CD8-positive, alpha-beta memory T cell (primary cell): ENCODE data around the gene ADO. TPM values are rescaled to one million over a fixed set of nuclear protein-coding genes. Genes with fewer than 3 reads are reported as not detected.

Experiments
- CTCF ChIA-PET: fragments of 350-600 bp; sonication (Branson Sonifier 250); formaldehyde crosslinking; loops from one replicate; lab custom pipeline; 2021; ENCODE audit warnings: antibody characterized with exemption; lab: Charles Lee
- POLR2A ChIA-PET: fragments of 350-600 bp; sonication (Branson Sonifier 250); formaldehyde crosslinking; loops from one replicate; lab custom pipeline; 2021; ENCODE audit warnings: antibody characterized with exemption; lab: Charles Lee
- DNase-seq, 5 donors: peaks; one replicate each; pipeline versions ENCODE4 v3.0.0 to v3.0.0-alpha.2; 2020 to 2022; ENCODE audit warnings: mixed read lengths in 1 of 5
- H3K27ac ChIP-seq: one replicate; pipeline ENCODE4 v1.7.0; 2013; ENCODE audit warnings: low read depth, mild to moderate bottlenecking, low read length, moderate library complexity
- H3K27me3 ChIP-seq: 2 replicates; pipeline ENCODE4 v1.7.0; 2013; ENCODE audit warnings: low read length, mild to moderate bottlenecking; ENCODE audit not compliant: insufficient read depth, poor library complexity, severe bottlenecking
- H3K36me3 ChIP-seq: 2 replicates; pipeline ENCODE4 v1.7.0; 2013; ENCODE audit warnings: mild to moderate bottlenecking, low read length, moderate library complexity; ENCODE audit not compliant: insufficient read depth
- H3K4me1 ChIP-seq: 2 replicates; pipeline ENCODE4 v1.7.0; 2013; ENCODE audit warnings: mild to moderate bottlenecking, low read length, moderate library complexity; ENCODE audit not compliant: insufficient read depth
- H3K4me3 ChIP-seq: 2 replicates; pipeline ENCODE4 v1.7.0; 2013; ENCODE audit warnings: mild to moderate bottlenecking, low read length
- H3K9me3 ChIP-seq: 2 replicates; pipeline ENCODE4 v1.7.0; 2013; ENCODE audit warnings: mild to moderate bottlenecking, low read length
- H3K27ac Mint-ChIP-seq, 8 donors: one replicate each; pipeline ENCODE4 v1.8.0; 2020 to 2021; ENCODE audit warnings: mixed read lengths in 8 of 8, mild to moderate bottlenecking in 6 of 8, inconsistent platforms in 3 of 8, moderate library complexity in 3 of 8
- H3K27me3 Mint-ChIP-seq, 2 donors: one replicate each; pipeline ENCODE4 v1.8.0; 2020 to 2021; ENCODE audit warnings: mixed read lengths in 2 of 2, mild to moderate bottlenecking in 1 of 2, moderate library complexity in 1 of 2
- H3K36me3 Mint-ChIP-seq, 3 donors: one replicate each; pipeline ENCODE4 v1.8.0; 2020 to 2021; ENCODE audit warnings: mixed read lengths in 3 of 3, inconsistent platforms in 1 of 3, mild to moderate bottlenecking in 1 of 3
- H3K4me1 Mint-ChIP-seq, 3 donors: one replicate each; pipeline ENCODE4 v1.8.0; 2020 to 2021; ENCODE audit warnings: mixed read lengths in 3 of 3, inconsistent platforms in 1 of 3, mild to moderate bottlenecking in 1 of 3
- H3K4me3 Mint-ChIP-seq, 7 donors: one replicate each; pipeline ENCODE4 v1.8.0; 2020 to 2021; ENCODE audit warnings: mixed read lengths in 7 of 7, mild to moderate bottlenecking in 6 of 7, moderate library complexity in 4 of 7, inconsistent platforms in 2 of 7
- H3K9me3 Mint-ChIP-seq, 5 donors: one replicate each; pipeline ENCODE4 v1.8.0; 2020 to 2022; ENCODE audit warnings: mixed read lengths in 5 of 5, mild to moderate bottlenecking in 3 of 5, moderate library complexity in 2 of 5, inconsistent platforms in 1 of 5
- polyA plus RNA-seq: library from polyadenylated mRNA; unstranded; fragments of 300-500 nt; fragmentation: Illumina TruSeq; gene quantifications from one replicate; pipeline ENCODE4 v1.2.3, GENCODE V29; 2021
- total RNA-seq, 2 experiments: library from RNA; stranded (reverse); gene quantifications; one replicate each; pipeline ENCODE4 v1.2.3, GENCODE V29; 2021

Gene ADO
- total and polyA plus RNA-seq, 3 experiments from 2014 or later: 2.8 to 39.4 (median 38.4) TPM

- Histone ChIP-seq H3K9me3 (no peaks in the 10 kb centered on the region), H3K27ac (no peak overlapping the region), H3K4me1 (peaks cover 21% of the 10 kb centered on the region), H3K36me3 (no peaks in the 10 kb centered on the region), H3K4me3 (no peak overlapping the region), H3K27me3 (peaks cover 18% of the 10 kb centered on the region)
- peak overlapping the region in 1 of 8 donors; percentile 38 for H3K27ac Mint-ChIP-seq
- peaks cover 18 to 28% (median 24%) of the 10 kb centered on the region in 3 donors for H3K4me1 Mint-ChIP-seq
- H3K4me3 Mint-ChIP-seq: peak overlapping the region in 1 of 7 donors; percentile 35
- H3K27me3 Mint-ChIP-seq: peaks cover 24 to 39% of the 10 kb centered on the region in 2 donors
- H3K9me3 Mint-ChIP-seq: no peaks in the 10 kb centered on the region
- POLR2A ChIA-PET: no interaction called here
- CTCF ChIA-PET: interaction anchor here (1.0 kb wide), 1 partner anchor 210 kb away, joined by 3 read pairs; no protein-coding TSS in a partner anchor
- H3K36me3 Mint-ChIP-seq: peaks cover 0 to 15% (median 0%) of the 10 kb centered on the region in 3 donors
- no peak for DNase-seq
Observed at GRCh38 chr10:62820586-62820985, 16.1 kb downstream of the ADO start.

DNA sequence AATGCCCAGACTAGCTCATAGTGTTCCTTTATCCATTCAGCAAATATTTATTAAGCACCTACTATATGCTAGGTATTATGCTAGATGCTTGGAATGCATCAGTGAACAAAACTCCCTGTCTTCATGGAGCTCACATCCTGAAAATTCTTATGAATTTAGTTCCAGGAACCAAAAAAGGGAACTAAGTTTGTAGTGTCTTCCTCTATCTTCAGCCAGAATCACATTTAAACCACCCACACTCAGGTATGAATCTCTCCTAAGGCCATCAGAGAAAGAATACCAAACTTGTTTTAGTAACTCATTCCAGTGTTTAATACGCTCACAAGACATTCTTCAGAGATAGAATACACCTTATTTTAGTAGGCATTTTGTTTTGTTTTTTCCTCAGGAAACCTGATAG, 21.8 kb downstream of the ADO start:
- Mint-ChIP-seq H3K27me3 (peaks cover 0 to 4% of the 10 kb centered on the region in 2 donors), H3K36me3 (no peaks in the 10 kb centered on the region), H3K9me3 (no peaks in the 10 kb centered on the region), H3K4me3 (no peak overlapping the region), H3K4me1 (no peaks in the 10 kb centered on the region), H3K27ac (no peak overlapping the region)
- DNase-seq: no peak
- Histone ChIP-seq H3K36me3 (no peaks in the 10 kb centered on the region), H3K4me1 (no peaks in the 10 kb centered on the region), H3K27me3 (no peaks in the 10 kb centered on the region), H3K27ac (no peak overlapping the region), H3K4me3 (no peak overlapping the region), H3K9me3 (no peaks in the 10 kb centered on the region)
- POLR2A ChIA-PET: no interaction called here
- CTCF ChIA-PET: interaction anchor here (1.0 to 1.3 kb wide), 2 partner anchors 8 to 216 kb away, joined by 3 to 4 read pairs; no protein-coding TSS in a partner anchor

- DNase-seq: no peak
- ChIA-PET POLR2A (no interaction called here), CTCF (interaction anchor here (0.9 to 1.6 kb wide), 4 partner anchors 11 to 13 kb away, joined by 3 read pairs; partner anchors contain the start of gene EGR2)
- no peaks in the 10 kb centered on the region for H3K36me3 ChIP-seq
- Mint-ChIP-seq H3K27me3 (peaks cover 4 to 14% of the 10 kb centered on the region in 2 donors), H3K27ac (no peak overlapping the region), H3K36me3 (no peaks in the 10 kb centered on the region), H3K9me3 (no peaks in the 10 kb centered on the region), H3K4me3 (no peak overlapping the region), H3K4me1 (no peaks in the 10 kb centered on the region)
- H3K9me3 ChIP-seq: no peaks in the 10 kb centered on the region
- no peaks in the 10 kb centered on the region for H3K27me3 ChIP-seq
- no peak overlapping the region for H3K4me3 ChIP-seq
- H3K27ac ChIP-seq: no peak overlapping the region
- no peaks in the 10 kb centered on the region for H3K4me1 ChIP-seq
Observed at GRCh38 chr10:62829622-62830021, 25.1 kb downstream of the ADO start.

DNA sequence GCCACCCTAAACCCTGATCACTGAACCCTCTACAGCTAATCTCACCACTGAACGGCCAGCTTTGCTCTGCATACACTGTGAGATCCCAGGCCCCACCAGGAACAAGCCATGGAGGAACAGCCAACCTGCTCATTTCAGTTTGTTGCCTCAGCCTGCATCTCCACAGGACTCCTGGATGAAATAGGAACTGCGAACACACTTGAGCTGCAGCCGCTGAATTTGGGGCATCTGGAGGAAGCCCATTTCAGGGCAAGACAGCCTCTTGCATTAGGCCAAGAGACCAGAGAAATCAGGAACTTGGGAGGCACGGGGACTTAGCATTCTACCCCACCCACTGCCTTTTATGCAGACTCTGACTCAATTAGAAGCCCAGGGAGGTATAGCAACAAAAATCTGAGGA, 26.2 kb downstream of the ADO start:
- ChIA-PET CTCF (interaction anchor here (1.1 to 1.5 kb wide), 2 partner anchors 12 to 14 kb away, joined by 3 read pairs; partner anchors contain the start of gene EGR2), POLR2A (no interaction called here)
- no peaks in the 10 kb centered on the region for H3K27me3 ChIP-seq
- no peak overlapping the region for H3K27ac ChIP-seq
- Mint-ChIP-seq H3K27me3 (peaks cover 4 to 14% of the 10 kb centered on the region in 2 donors), H3K9me3 (no peaks in the 10 kb centered on the region), H3K27ac (no peak overlapping the region), H3K4me1 (no peaks in the 10 kb centered on the region), H3K4me3 (no peak overlapping the region), H3K36me3 (no peaks in the 10 kb centered on the region)
- H3K36me3 ChIP-seq: no peaks in the 10 kb centered on the region
- H3K4me3 ChIP-seq: no peak overlapping the region
- no peak for DNase-seq
- no peaks in the 10 kb centered on the region for H3K9me3 ChIP-seq
- H3K4me1 ChIP-seq: no peaks in the 10 kb centered on the region

DNA sequence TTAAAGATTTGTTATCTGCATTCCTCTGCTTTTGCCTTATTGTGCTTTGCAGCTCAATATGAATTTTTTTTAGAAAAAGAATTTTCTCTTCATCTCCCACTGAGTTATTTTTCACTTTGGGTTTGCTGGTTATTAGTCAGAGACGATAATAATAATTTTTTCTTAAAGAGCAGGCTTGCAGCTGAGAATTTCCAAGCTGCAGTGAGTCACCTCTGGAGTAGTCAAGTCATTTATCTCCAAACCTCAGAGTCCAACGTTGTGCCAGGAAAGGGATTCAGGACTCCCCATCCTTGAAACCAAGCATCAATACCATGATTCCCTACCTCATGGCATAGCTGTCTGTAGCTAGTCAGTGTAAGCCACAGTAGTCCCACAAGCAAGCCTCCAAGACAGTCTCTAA, 26.8 kb downstream of the ADO start:
- no peak overlapping the region for H3K27ac ChIP-seq
- H3K4me3 ChIP-seq: no peak overlapping the region
- H3K4me3 Mint-ChIP-seq: no peak overlapping the region
- H3K27me3 ChIP-seq: no peaks in the 10 kb centered on the region
- H3K36me3 ChIP-seq: no peaks in the 10 kb centered on the region
- H3K4me1 ChIP-seq: no peaks in the 10 kb centered on the region
- no peaks in the 10 kb centered on the region for H3K9me3 Mint-ChIP-seq
- no peak overlapping the region for H3K27ac Mint-ChIP-seq
- CTCF ChIA-PET: interaction anchor here (1.5 kb wide), 1 partner anchor 12 kb away, joined by 3 read pairs; no protein-coding TSS in a partner anchor
- DNase-seq: no peak
- no peaks in the 10 kb centered on the region for H3K36me3 Mint-ChIP-seq
- H3K4me1 Mint-ChIP-seq: no peaks in the 10 kb centered on the region
- POLR2A ChIA-PET: no interaction called here
- H3K9me3 ChIP-seq: no peaks in the 10 kb centered on the region
- peaks cover 4 to 14% of the 10 kb centered on the region in 2 donors for H3K27me3 Mint-ChIP-seq

- Mint-ChIP-seq H3K4me3 (no peak overlapping the region), H3K27ac (no peak overlapping the region), H3K9me3 (no peaks in the 10 kb centered on the region), H3K27me3 (peaks cover 0 to 6% of the 10 kb centered on the region in 2 donors), H3K36me3 (no peaks in the 10 kb centered on the region), H3K4me1 (no peaks in the 10 kb centered on the region)
- Histone ChIP-seq H3K4me1 (no peaks in the 10 kb centered on the region), H3K4me3 (no peak overlapping the region), H3K27me3 (no peaks in the 10 kb centered on the region), H3K9me3 (no peaks in the 10 kb centered on the region), H3K36me3 (no peaks in the 10 kb centered on the region), H3K27ac (no peak overlapping the region)
- ChIA-PET POLR2A (no interaction called here), CTCF (no interaction called here)
- no peak for DNase-seq
Observed at GRCh38 chr10:62839590-62839989, 35.1 kb downstream of the ADO start.

DNA sequence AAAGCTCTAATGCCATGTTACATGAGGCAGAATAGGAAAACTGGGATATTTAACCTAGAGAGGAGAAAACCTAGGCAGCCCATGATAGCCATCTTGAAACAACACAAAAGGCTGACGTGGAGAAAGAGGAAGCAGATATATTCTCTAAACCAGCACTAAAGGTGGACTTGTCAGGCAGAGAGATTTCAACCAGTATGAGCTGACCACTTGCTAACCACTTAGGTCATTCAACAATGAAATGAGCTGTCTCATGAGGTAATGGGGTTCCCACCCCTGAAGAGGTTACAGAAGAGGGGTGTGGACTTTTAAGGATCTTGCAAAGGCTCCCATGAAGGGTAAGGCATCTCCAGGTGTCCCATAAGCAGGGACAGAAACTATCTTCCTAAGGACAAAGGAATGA, 38.5 kb downstream of the ADO start:
- Histone ChIP-seq H3K27ac (no peak overlapping the region), H3K9me3 (no peaks in the 10 kb centered on the region), H3K36me3 (no peaks in the 10 kb centered on the region), H3K4me1 (no peaks in the 10 kb centered on the region), H3K4me3 (no peak overlapping the region), H3K27me3 (no peaks in the 10 kb centered on the region)
- Mint-ChIP-seq H3K4me1 (no peaks in the 10 kb centered on the region), H3K4me3 (no peak overlapping the region), H3K36me3 (peaks cover 0 to 16% (median 2%) of the 10 kb centered on the region in 3 donors), H3K27me3 (peaks cover 0 to 2% of the 10 kb centered on the region in 2 donors), H3K9me3 (peaks cover 9 to 16% (median 15%) of the 10 kb centered on the region in 5 donors), H3K27ac (no peak overlapping the region)
- CTCF ChIA-PET: interaction anchor here (0.7 to 0.9 kb wide), 2 partner anchors 13 to 14 kb away, joined by 3 read pairs; no protein-coding TSS in a partner anchor
- POLR2A ChIA-PET: no interaction called here
- DNase-seq: no peak

GRCh38 chr10:62843600-62843999, 39.1 kb downstream of the ADO start:
- Histone ChIP-seq H3K27ac (no peak overlapping the region), H3K4me3 (no peak overlapping the region), H3K9me3 (no peaks in the 10 kb centered on the region), H3K4me1 (no peaks in the 10 kb centered on the region), H3K27me3 (no peaks in the 10 kb centered on the region), H3K36me3 (no peaks in the 10 kb centered on the region)
- Mint-ChIP-seq H3K27me3 (peaks cover 0 to 2% of the 10 kb centered on the region in 2 donors), H3K27ac (no peak overlapping the region), H3K4me1 (no peaks in the 10 kb centered on the region), H3K9me3 (peaks cover 9 to 22% (median 21%) of the 10 kb centered on the region in 5 donors), H3K36me3 (peaks cover 0 to 22% (median 2%) of the 10 kb centered on the region in 3 donors), H3K4me3 (no peak overlapping the region)
- no peak for DNase-seq
- ChIA-PET POLR2A (no interaction called here), CTCF (no interaction called here)
